ENCODE data around the gene GPR101. TPM values are rescaled to one million over a fixed set of nuclear protein-coding genes. Genes with fewer than 3 reads are reported as not detected.

Gene GPR101
- total RNA-seq, 2 experiments from 2014 or later = 0.14 TPM; not detected in 1

Other genes starting within 250 kb of the GPR101 start
- 100 to 1,000 TPM; 278 to 280 TPM for gene RBMX, start 153.3 kb downstream of the GPR101 start, total RNA-seq

All from activated naive CD4-positive, alpha-beta T cell treated with anti-CD3 and anti-CD28 coated beads for 36 hours (primary cell).